Bronchus fibroblast of lung (primary cell): ENCODE measurements around the gene HDGF. TPM values are rescaled to one million over a fixed set of nuclear protein-coding genes. Genes with fewer than 3 reads are reported as not detected.

ENCODE experiments used
- total RNA-seq: library from RNA; depleted of rRNA; stranded (reverse); fragments of >200 nt; gene quantifications from 2 replicates; pipeline ENCODE4 v1.2.3, GENCODE V29; 2015

Gene HDGF
- total RNA-seq: 193 and 222 TPM in 2 replicates

DNA sequence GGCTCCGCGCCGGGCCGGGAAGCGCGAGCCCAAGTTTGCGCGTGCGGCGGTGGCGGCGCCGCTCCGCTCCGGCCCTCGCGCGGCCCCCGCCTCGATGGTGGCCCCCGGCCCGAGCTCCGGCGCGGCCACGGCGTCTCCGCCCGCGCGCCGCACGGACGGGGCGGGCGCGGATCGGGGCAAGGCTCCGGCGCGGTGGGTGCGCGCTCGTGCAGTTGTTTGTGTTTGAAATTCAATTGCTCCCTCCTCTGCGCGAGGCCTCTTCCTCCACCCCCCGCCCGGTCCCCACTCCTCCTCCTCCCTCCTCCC lies at the start of gene HDGF:
Gene HDGF, minus strand, starts transcription at position 225 of the 306 bp plus-strand sequence. CDS start 246 bp downstream, outside the sequence.

DNA sequence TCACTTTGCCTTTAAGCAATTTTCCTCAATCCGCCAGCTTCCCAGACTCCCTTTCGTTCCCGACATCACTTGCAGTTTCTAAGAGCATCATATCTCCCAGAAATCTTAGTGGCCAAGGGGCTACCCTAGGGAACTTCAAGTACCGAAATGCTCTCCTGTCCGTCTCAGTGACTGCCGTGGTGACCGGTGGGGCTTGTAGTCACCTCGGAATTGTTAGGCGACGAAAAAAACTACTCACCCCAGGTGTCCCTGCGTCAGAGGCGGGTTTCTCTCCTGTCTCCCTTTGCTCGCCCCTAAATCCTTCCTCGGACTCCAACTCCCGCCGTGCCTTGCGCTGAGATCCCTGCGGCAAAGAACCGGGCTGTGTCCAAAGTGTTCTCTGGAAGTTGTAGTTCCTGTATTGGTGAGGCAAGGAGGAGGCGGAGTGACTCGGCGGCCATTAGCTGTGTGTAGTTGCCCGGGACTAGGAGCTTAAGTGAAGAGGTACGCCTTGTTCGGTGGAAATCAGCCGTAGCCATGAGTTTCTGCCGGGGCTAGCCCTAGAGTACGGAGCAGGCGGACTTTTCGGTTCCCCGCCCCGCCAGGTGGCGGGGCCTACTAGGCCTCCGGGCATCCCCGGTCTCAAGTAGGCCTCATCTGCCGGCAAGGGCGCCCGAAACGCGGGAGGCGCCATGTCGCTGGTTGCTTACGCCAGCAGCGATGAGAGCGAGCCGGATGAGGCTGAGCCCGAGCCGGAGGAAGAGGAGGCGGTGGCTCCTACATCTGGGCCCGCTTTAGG lies 15.8 kb upstream of the HDGF start, which contains the start of gene PRCC:
Gene PRCC, plus strand, starts transcription at position 435 of the 778 bp plus-strand sequence. Its CDS starts 237 bp downstream, at position 672.

GRCh38 chr1:156740741-156741480 lies 10.6 kb downstream of the HDGF start, which contains the start of gene MRPL24:
Gene MRPL24, minus strand, starts transcription at chr1:156741088. Its CDS starts 2,384 bp downstream, at chr1:156738704.

GRCh38 chr1:156728599-156729462 lies 22.6 kb downstream of the HDGF start, which contains the start of gene ISG20L2:
Gene ISG20L2, minus strand, starts transcription at chr1:156728766. Its CDS starts 1,114 bp downstream, at chr1:156727652.

DNA sequence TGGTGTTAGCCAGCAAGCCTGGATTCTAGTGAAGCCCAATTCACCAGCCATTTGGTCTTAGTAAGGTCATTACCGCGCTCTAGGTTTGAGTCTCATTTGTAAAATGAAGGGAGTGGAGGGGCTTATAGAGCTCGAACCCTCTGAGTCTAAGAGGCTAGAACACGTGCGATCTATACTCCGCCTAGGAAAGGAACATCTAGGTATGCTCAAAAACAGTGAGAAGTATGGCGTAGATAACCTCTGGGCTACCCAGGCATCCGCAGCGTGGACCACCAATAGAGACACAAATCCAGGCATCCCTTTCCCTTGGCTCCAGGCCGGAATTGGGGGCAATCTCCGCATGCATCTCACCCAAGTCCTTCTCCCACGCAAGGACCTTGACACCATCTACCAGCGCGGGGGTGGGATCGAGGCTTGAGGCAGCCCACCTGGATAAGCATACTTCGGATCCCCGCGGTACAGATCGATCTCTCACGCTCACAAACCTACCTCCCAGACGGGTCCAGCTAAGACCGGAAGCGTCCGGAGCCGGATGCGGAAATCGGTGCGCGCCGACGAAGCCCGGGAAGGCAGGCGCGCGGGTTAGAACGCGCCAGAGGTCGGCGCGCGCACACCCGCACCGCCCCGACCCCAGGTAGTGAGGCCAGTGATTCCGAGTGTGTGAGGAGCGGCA lies 23.4 kb downstream of the HDGF start, which contains the start of gene METTL25B:
Gene METTL25B, plus strand, starts transcription at position 544 of the 673 bp plus-strand sequence. CDS start 636 bp downstream, outside the sequence.

GRCh38 chr1:156705321-156705917 lies 46.1 kb downstream of the HDGF start, which contains the start of gene CRABP2:
Gene CRABP2, minus strand, starts transcription at chr1:156705583. Its CDS starts 137 bp downstream, at chr1:156705446.

Other genes with a start within 250 kb of the HDGF start
- 48.9 and 50.9 TPM in 2 replicates for gene IQGAP3, start 179.1 kb downstream of the HDGF start, total RNA-seq
- gene TTC24, start 172.0 kb downstream of the HDGF start, total RNA-seq: not detected in 2 replicates
- gene NAXE, start 159.9 kb downstream of the HDGF start, total RNA-seq: 110 and 113 TPM in 2 replicates
- gene GPATCH4, start 150.2 kb downstream of the HDGF start, total RNA-seq: 15.8 and 16.9 TPM in 2 replicates
- gene HAPLN2, start 132.3 kb downstream of the HDGF start, total RNA-seq: not detected in 2 replicates
- not detected in 2 replicates for gene BCAN, start 109.6 kb downstream of the HDGF start, total RNA-seq
- gene NES, start 74.3 kb downstream of the HDGF start, total RNA-seq: 30.5 and 35.0 TPM in 2 replicates
- gene CRABP2, start 46.1 kb downstream of the HDGF start, total RNA-seq: 32.1 and 50.8 TPM in 2 replicates
- gene METTL25B, start 23.2 kb downstream of the HDGF start, total RNA-seq: 11.0 and 11.6 TPM in 2 replicates
- gene ISG20L2, start 22.9 kb downstream of the HDGF start, total RNA-seq: 22.4 and 24.9 TPM in 2 replicates
- gene MRPL24, start 10.6 kb downstream of the HDGF start, total RNA-seq: 96.9 and 106 TPM in 2 replicates
- gene PRCC, start 15.9 kb upstream of the HDGF start, total RNA-seq: 41.6 and 43.2 TPM in 2 replicates
- 0.34 and 0.59 TPM in 2 replicates for gene SH2D2A, start 65.2 kb upstream of the HDGF start, total RNA-seq
- not detected in 2 replicates for gene INSRR, start 107.4 kb upstream of the HDGF start, total RNA-seq
- not detected in 2 replicates for gene NTRK1, start 109.2 kb upstream of the HDGF start, total RNA-seq
- gene PEAR1, start 142.0 kb upstream of the HDGF start, total RNA-seq: 21.1 and 24.0 TPM in 2 replicates
- 0.15 and 1.3 TPM in 2 replicates for gene LRRC71, start 169.0 kb upstream of the HDGF start, total RNA-seq